ENCODE measurements around the gene VEGFA.

- TF ChIP-seq CTCF (conservative IDR thresholded peaks at IDR 0.05), result no peak
- TF ChIP-seq EZH2 (IDR thresholded peaks at IDR 0.05; ENCODE audit: low read depth), result no peak
These were observed 33.2 kb downstream of the VEGFA start for GRCh38 chr6:43803055-43803782.

Data from PC-9 (cell line).